ENCODE measurements around the gene MAST4.

DNA sequence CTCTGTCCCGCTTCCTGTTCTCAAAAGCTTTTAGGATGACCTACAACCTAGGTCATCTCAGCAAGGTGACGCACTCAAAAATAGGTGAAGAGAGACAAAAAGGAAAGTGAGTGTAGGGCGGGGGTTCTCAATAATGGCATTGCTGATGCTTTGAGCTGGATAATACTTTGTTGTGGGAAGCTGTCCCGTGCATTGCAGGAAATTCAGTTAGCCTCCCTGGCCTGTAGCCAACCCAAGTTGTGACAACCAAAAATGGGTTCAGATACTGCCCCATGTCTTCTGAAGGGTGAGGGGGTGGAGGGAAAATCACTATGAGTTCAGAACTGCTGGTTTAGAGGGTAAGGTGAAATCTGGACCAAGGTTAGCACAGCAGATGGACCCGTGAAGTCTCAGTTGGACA is 151.4 kb downstream of the MAST4 start:
- TF ChIP-seq POLR2A (IDR thresholded peaks at IDR 0.05; ENCODE audit: low read depth, low read length) (no peak), BHLHE40 (IDR thresholded peaks at IDR 0.05; ENCODE audit: low read depth, low read length) (no peak), FOS (IDR thresholded peaks at IDR 0.05; ENCODE audit: low read depth, low read length) (no peak), MAFK (IDR thresholded peaks at IDR 0.05; ENCODE audit: low read depth, low read length) (no peak), RFX5 (IDR thresholded peaks at IDR 0.05; ENCODE audit: low read depth, low read length) (no peak), CEBPB (IDR thresholded peaks at IDR 0.05; ENCODE audit: low read depth, low read length) (no peak)
- TF ChIP-seq, protein P1, sequence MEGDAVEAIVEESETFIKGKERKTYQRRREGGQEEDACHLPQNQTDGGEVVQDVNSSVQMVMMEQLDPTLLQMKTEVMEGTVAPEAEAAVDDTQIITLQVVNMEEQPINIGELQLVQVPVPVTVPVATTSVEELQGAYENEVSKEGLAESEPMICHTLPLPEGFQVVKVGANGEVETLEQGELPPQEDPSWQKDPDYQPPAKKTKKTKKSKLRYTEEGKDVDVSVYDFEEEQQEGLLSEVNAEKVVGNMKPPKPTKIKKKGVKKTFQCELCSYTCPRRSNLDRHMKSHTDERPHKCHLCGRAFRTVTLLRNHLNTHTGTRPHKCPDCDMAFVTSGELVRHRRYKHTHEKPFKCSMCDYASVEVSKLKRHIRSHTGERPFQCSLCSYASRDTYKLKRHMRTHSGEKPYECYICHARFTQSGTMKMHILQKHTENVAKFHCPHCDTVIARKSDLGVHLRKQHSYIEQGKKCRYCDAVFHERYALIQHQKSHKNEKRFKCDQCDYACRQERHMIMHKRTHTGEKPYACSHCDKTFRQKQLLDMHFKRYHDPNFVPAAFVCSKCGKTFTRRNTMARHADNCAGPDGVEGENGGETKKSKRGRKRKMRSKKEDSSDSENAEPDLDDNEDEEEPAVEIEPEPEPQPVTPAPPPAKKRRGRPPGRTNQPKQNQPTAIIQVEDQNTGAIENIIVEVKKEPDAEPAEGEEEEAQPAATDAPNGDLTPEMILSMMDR (conservative IDR thresholded peaks at IDR 0.05; ENCODE audit: low read depth, low read length) = no peak

Data from IMR-90 (cell line).